Peyer's patch (tissue), 4 donors: ENCODE results near the gene CD28. TPM values are rescaled to one million over a fixed set of nuclear protein-coding genes. Genes with fewer than 3 reads are reported as not detected.

Experiments
- DNase-seq, 3 donors: peaks; one replicate each; pipeline ENCODE4 v3.0.0-alpha.2; 2017 to 2019
- H3K27ac ChIP-seq, 4 donors: fragments of 200-600 bp; sonication (generic); one replicate each; pipeline ENCODE4 v1.5.1; 2016 to 2019
- H3K27me3 ChIP-seq, 2 donors: fragments of 200-600 bp; sonication (generic); one replicate each; pipeline ENCODE4 v1.5.1; 2019
- H3K36me3 ChIP-seq, 3 donors: fragments of 200-600 bp; sonication (generic); one replicate each; pipeline ENCODE4 v1.5.1; 2016 to 2019
- H3K4me1 ChIP-seq, 4 donors: fragments of 200-600 bp; sonication (generic); one replicate each; pipeline ENCODE4 v1.5.1; 2016 to 2019
- H3K4me3 ChIP-seq, 4 donors: fragments of 200-600 bp; sonication (generic); 1 replicate in 3 of 4; 2 replicates in 1 of 4; pipeline ENCODE4 v1.5.1; 2016 to 2019; ENCODE audit warnings: mild to moderate bottlenecking in 1 of 4
- H3K9me3 ChIP-seq, 4 donors: fragments of 200-600 bp; sonication (generic); one replicate each; pipeline ENCODE4 v1.5.1; 2016 to 2019; ENCODE audit warnings: mild to moderate bottlenecking in 1 of 4
- CTCF ChIP-seq, 6 experiments: fragments of 450-650 bp in 4 of 6; fragments of 200-600 bp in 2 of 6; sonication (generic) in 1 of 6; IDR thresholded peaks; one replicate each; pipeline ENCODE4 v1.5.1; 2017 to 2019; ENCODE audit warnings: antibody characterized with exemption in 6 of 6, mild to moderate bottlenecking in 3 of 6, moderate library complexity in 1 of 6
- POLR2A ChIP-seq, 2 donors: fragments of 450-650 bp; IDR thresholded peaks; one replicate each; pipeline ENCODE4 v1.5.1; 2017; ENCODE audit warnings: antibody characterized with exemption in 2 of 2, mild to moderate bottlenecking in 2 of 2, moderate library complexity in 2 of 2
- total RNA-seq, 4 donors: library from RNA; depleted of rRNA; stranded (reverse); fragments of >200 nt; gene quantifications; one replicate each; pipeline ENCODE4 v1.1.0, GENCODE V29; 2016

Gene CD28
- total RNA-seq, 4 donors from 2014 or later = 0.53 to 5.0 (median 0.76) TPM

DNA sequence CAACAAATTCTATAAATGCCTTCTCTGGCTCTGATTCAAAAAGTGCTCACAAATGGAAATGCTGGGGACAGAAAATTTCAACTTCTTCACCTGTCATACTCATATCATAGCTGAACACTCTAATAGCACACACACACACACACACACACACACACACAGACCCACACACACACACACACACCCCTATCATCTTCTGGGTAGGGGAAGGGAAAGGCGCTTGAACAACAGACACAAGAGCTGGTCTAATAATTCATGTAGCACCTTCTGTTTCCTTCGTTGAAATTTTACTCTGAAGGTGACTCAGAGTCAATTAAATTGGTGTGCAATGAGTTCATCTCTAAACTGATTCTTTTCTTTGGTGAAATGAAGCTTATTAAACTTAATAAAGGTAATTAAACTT is 32.9 kb downstream of the CD28 start:
- H3K36me3 ChIP-seq = no peaks in the 10 kb centered on the region
- peak overlapping the region in 2 of 4 donors; percentile 23 to 63 for H3K27ac ChIP-seq
- no peaks in the 10 kb centered on the region for H3K27me3 ChIP-seq
- no peak for DNase-seq
- H3K4me1 ChIP-seq = no peaks in the 10 kb centered on the region
- H3K4me3 ChIP-seq = no peak overlapping the region
- no peaks in the 10 kb centered on the region for H3K9me3 ChIP-seq
- TF ChIP-seq CTCF (IDR thresholded peaks at IDR 0.05) = no peak
- TF ChIP-seq POLR2A (IDR thresholded peaks at IDR 0.05) = no peak

- Histone ChIP-seq H3K36me3 (no peaks in the 10 kb centered on the region), H3K27ac (peak overlapping the region in 3 of 4 donors; percentile 52 to 63 (median 58)), H3K27me3 (no peaks in the 10 kb centered on the region), H3K9me3 (no peaks in the 10 kb centered on the region), H3K4me3 (no peak overlapping the region), H3K4me1 (no peaks in the 10 kb centered on the region)
- TF ChIP-seq POLR2A (IDR thresholded peaks at IDR 0.05) (no peak), CTCF (IDR thresholded peaks at IDR 0.05) (no peak)
- no peak for DNase-seq
Observed at GRCh38 chr2:203740871-203741281, 34.4 kb downstream of the CD28 start.

DNA sequence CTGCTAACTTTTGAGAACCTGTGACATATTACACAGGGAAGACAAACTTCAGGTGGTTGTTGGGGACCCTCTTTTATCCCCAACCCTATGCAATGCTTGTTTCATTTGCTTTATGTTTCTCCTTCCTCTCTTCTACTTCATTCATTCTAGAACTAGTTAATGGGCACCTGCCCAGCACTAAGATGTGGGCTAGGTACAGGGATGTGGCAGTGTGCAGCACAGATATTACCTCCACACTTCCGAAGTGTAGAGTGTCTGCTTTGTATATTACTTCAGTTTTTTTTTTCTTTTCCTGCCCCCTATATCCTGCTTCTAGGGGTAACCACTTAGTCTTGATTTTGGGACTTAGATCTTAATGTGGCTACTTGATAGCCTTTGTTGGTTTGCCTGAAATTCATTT is 35.1 kb downstream of the CD28 start:
- Histone ChIP-seq H3K27me3 (no peaks in the 10 kb centered on the region), H3K9me3 (no peaks in the 10 kb centered on the region), H3K27ac (peak overlapping the region in 3 of 4 donors; percentile 52 to 63 (median 52)), H3K4me1 (no peaks in the 10 kb centered on the region), H3K4me3 (no peak overlapping the region), H3K36me3 (no peaks in the 10 kb centered on the region)
- DNase-seq = peak in 1 of 3 donors; percentile 38
- no peak for TF ChIP-seq CTCF (IDR thresholded peaks at IDR 0.05)
- TF ChIP-seq POLR2A (IDR thresholded peaks at IDR 0.05) = no peak

DNA sequence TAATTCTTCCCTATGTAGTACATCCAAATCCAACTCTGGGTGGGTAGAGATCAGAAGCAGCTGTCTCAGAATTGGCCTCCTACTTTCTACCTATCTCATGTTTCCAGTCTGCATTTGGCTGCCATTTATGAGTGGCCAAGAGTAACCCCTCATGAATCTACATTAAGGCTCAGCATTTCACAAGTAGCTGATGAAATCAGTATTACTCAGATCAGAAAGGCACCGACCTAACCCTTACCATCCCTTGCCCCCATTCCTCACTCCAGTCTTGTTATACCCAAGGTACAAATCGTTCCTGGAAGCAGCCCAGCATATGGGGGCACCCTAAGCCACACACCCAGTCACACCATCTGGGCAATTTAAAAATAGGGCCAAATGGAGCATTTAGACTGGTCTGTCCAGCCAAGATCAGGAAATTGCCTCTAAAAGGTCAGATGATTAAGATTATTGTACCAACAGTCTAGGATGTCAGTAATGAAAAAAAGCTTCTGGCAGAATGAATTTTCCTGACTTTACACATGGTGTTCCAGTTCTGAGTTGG is 37.1 kb downstream of the CD28 start:
- Histone ChIP-seq H3K36me3 (no peaks in the 10 kb centered on the region), H3K27ac (no peak overlapping the region), H3K4me3 (no peak overlapping the region), H3K27me3 (no peaks in the 10 kb centered on the region), H3K9me3 (no peaks in the 10 kb centered on the region), H3K4me1 (no peaks in the 10 kb centered on the region)
- no peak for DNase-seq
- no peak for TF ChIP-seq POLR2A (IDR thresholded peaks at IDR 0.05)
- TF ChIP-seq CTCF (IDR thresholded peaks at IDR 0.05) = no peak

DNA sequence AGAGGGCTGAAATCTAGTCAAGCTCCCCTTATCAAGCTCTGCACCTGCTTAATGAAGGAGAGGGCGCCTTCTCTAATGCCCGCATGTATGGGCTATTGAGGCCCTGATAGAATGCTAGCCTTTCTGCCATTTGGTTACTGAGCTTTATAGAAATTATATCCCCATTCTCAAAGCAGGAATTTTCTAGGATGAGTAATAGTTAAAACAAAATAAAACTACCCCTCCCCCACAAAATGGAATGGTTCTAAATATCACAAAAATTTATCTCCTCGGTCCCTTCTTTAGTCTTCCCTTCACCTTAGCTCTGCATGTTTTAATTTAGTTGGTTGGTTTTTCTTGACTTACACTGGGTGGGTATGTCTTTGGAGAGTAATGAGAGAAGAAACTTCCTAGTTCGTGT is 37.7 kb downstream of the CD28 start:
- H3K27ac ChIP-seq = no peak overlapping the region
- H3K36me3 ChIP-seq = no peaks in the 10 kb centered on the region
- no peak for DNase-seq
- TF ChIP-seq POLR2A (IDR thresholded peaks at IDR 0.05) (no peak), CTCF (IDR thresholded peaks at IDR 0.05) (no peak)
- no peaks in the 10 kb centered on the region for H3K27me3 ChIP-seq
- H3K9me3 ChIP-seq = no peaks in the 10 kb centered on the region
- no peak overlapping the region for H3K4me3 ChIP-seq
- H3K4me1 ChIP-seq = no peaks in the 10 kb centered on the region

GRCh38 chr2:203745267-203745666 is 38.8 kb downstream of the CD28 start:
- DNase-seq = no peak
- no peak overlapping the region for H3K4me3 ChIP-seq
- H3K36me3 ChIP-seq = no peaks in the 10 kb centered on the region
- H3K4me1 ChIP-seq = no peaks in the 10 kb centered on the region
- H3K27ac ChIP-seq = no peak overlapping the region
- TF ChIP-seq CTCF (IDR thresholded peaks at IDR 0.05) (no peak), POLR2A (IDR thresholded peaks at IDR 0.05) (no peak)
- H3K9me3 ChIP-seq = no peaks in the 10 kb centered on the region
- no peaks in the 10 kb centered on the region for H3K27me3 ChIP-seq
